GM21360 (cell line): ENCODE measurements around the gene PLCB4.

Experiments used
- ATAC-seq: cut with Tn5 transposase; IDR thresholded peaks from one replicate; pipeline ENCODE4 v1.9.1; 2021; ENCODE audit warnings: mild to moderate bottlenecking, moderate library complexity; ENCODE audit not compliant: unreplicated experiment

Gene PLCB4

DNA sequence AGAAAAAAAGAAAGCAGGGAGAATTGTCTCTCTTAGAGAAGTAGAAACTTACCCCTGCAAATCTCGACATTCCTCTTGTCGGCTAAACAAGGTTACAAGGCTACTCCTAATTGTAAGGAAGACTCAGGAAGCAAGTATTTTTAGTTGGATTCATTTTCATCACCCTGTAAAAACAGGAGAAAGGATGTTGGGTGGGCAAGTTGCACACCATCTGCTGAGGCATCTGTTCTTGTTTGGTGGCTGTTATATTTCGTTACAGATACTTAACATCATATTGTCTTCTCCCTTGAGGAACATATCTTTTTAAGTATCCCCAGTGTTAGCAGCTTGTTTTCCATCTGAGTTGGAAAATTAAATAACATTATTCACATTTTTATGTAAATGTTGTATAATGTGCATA, 187.5 kb downstream of the PLCB4 start:
- no peak for ATAC-seq

DNA sequence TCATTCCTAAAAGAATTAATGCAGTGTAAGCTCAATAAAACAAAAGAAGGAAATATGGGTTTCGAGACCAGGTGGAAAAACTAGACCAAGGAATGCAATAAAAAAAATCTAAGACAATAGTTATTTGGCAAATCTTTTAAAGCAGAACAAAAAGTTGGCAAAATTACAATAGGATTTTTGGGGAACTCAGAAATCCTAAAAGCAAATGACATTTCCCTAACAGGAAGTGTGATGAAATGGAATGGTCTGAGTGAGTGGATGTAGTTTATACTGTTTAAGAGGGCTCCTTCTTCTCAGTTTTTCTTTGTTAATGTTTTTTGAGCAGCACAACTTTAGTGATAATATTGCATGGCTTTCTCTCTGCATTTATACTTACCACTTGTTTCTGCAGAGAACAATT, 190.0 kb downstream of the PLCB4 start:
- no peak for ATAC-seq

DNA sequence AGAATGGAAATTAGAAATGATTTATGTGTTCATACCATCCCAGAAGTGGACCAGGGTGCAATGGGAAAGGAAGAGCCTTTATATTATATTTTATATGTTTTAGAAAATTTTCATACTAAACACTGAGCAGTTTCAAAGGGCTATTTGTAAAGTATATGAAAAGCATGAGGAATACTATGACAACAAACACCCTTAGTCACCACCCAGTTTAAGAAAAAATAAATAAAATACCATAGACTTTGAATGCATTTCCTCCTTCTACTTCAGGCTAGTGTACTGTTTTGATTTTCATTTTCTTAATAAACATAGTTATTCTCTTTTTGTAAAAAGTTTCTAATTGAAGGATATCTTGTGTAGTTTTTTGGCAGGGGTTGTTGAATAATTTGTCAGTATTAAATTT, 191.1 kb downstream of the PLCB4 start:
- ATAC-seq = no peak

DNA sequence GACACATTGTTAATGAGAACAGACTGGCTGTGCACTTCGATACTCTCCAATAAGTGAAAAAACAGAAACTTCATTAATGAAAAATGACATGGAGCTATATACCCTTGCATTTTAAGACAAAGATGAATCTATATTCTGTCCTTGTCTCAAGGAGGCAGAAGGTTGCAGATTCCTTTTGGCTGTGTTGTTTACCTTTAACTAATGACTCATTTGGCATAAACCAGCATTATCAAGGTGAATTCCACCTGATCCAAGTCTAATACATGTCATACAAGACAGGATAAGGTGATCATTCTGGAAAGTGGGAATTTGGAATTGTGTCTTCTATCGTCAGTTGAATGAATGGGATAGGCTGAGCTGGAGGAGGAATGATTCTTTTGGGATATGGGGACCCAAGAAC, 192.9 kb downstream of the PLCB4 start:
- no peak for ATAC-seq

DNA sequence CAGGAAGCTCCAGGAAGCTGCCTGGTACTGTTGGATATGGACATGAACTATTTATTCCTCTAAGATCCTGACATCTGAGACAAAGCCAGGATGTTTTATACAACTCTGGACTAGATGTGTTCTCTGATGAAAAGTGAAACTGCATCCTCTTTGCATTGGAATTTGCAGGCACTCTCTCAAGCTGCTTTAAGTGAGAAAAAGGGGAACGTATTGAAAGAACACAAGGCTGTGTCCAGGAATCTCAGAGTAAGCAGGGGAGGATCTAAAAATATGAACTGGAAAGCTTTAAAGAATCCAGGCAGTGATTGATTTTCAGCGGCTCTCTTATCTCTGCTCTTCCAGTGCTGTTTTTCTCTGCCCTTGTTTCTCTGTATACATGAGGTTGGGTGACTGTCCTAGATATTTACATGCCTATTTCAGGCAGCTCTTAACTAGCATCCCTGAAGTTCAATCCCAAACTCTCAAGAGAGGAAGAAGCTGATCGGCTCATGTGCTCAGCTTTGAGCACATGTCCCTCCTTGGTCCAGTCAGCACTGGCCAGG, 193.8 kb downstream of the PLCB4 start:
- ATAC-seq = no peak

DNA sequence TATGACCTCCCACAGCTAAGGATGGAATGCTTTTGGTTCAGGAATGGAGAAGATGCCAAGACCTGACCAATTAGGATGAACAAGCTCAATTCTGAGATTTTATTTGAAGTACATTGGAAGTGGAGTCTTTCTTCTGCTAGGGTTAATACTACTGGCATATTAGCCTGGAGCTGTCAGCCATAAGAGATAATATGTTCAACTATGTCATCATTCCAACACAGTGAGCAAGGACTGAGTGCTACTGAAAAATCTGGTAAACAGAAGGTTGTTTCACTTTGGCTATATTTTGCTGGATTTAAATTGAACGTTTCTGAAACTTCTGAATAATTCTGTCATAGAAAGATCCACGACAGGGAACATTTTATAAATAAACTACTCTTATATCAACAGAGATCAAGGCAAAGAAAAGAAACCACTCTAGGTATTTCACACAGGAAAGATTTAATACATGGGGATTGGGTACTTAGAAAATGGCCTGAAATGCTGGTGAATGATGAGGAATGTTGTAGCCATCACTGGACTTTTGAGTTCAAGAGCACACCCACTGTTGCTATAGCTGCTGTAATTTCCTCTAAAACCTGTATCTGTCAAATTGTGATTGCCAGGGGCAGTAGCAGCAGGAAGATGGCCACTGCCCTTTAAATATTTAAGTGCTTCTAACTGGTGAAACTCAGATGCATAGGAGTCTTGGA, 200.5 kb downstream of the PLCB4 start:
- ATAC-seq = no peak

DNA sequence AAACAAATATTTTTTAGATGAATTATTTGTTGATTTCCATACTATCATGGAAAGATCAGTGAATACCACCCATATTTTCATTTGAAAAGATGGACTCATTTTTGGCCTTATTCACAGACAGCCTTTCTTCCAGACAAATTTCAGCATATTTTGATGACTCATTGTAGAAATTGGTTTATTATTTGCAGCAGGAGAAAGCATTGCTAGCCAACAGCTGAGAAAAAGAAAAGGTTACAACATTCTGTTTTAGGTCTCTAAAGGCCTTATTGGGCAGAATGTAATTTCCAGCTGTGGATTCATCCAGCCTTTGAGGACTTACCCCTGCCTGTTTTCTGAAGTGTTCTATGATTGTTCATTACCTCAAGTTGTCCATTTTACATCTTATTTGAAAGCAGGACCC, 201.9 kb downstream of the PLCB4 start:
- ATAC-seq = no peak

DNA sequence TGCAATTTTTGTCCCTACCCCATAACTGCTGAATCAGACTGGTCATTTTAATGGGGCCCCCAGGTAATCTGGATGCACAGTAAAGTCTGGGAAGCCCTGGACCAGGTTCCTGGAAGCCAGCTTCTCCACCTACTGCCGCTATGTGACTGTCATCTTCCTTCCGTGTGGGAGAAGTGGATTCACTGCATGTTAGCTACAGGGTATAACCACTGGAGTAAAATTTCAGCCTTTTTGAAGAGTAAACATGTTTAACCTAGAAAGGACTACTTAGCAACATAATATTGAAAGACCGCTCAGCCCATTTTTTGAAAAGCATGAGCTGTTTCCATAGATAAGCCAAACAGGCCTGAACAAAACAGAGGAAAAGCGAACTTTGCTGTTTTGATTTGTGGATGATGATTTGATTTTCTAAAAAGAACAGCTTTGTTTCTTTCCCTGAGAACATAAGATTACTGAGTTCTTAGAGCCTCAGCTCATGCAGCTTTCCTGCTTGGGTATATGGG, 208.1 kb downstream of the PLCB4 start:
- ATAC-seq = no peak

DNA sequence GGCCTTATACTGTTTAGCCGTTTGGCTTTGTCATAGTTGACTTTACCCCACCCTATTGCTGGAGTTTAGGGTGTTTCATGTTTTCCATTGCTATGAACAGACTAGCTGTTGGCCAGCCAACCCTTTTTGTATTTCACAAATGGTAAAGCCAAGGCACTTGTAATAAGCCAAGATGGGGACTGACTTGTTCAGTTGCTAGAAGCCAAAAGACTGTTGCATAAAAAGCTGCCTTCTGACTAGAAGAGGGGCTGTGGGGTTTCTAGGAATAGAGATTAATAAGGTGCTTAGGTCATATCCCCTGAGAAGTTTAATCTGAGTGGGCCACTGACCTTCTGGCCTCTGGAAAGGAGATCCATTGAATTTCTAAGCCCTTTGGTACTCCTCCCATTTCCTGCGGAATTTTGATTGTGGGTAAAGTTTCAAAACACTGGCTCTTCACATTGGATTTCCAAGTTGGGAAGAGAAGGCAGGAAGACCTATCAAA, 211.1 kb downstream of the PLCB4 start:
- ATAC-seq = no peak

DNA sequence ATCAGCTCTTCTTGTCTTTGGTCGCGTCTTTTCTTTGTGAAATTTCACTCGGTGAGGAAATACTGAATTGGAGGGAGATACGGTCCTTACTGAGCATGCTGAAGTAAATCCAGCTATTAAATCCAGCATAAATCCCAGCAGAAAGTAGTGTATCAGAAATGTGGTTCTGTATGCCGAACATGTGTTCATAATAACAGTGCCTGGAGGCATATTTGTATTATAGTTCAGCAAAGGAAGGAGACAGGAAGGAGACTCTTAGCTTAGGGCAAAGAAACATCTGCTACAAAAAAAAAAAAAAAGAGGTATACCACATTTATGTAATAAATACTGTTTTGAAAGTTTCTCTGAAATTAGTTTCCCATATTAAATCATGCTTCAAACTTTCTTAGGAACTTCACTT, 211.8 kb downstream of the PLCB4 start:
- ATAC-seq = no peak

DNA sequence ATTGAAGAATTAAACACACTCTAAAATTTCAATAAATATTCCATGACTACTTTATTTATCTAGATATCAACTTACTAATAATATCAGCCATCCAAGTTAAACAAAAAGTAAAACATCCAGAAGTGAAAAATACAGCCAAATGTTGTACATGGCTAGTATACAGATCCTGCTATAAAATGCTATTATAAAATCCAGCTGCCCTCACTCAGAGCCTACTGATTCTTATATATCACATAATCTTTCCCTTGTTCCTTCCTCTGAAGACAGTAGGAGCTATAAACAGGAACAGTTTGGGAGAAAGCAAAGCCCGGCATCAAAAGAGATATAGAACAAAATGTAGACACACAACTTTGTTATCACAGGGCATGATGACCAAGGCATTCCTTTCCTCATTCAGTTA, 212.9 kb downstream of the PLCB4 start:
- no peak for ATAC-seq

DNA sequence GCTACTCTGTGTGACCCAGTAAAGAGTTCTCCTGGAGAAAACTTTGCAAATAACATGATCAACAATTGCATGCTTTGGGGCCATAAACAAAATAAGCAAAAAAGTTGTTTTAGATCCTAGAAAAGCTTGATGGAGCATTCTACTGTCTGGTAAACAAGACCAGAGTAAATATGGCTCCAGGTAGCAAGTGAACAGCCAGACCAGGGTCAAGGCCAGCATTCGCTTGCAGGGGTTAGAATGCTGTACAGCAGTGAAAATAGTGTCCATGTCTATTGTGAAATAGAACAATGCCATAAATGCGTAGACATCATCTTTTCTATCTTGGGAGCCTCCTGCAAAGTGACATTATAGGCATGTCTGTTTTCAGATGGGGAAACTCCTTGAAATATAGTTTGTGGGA, 216.7 kb downstream of the PLCB4 start:
- no peak for ATAC-seq

DNA sequence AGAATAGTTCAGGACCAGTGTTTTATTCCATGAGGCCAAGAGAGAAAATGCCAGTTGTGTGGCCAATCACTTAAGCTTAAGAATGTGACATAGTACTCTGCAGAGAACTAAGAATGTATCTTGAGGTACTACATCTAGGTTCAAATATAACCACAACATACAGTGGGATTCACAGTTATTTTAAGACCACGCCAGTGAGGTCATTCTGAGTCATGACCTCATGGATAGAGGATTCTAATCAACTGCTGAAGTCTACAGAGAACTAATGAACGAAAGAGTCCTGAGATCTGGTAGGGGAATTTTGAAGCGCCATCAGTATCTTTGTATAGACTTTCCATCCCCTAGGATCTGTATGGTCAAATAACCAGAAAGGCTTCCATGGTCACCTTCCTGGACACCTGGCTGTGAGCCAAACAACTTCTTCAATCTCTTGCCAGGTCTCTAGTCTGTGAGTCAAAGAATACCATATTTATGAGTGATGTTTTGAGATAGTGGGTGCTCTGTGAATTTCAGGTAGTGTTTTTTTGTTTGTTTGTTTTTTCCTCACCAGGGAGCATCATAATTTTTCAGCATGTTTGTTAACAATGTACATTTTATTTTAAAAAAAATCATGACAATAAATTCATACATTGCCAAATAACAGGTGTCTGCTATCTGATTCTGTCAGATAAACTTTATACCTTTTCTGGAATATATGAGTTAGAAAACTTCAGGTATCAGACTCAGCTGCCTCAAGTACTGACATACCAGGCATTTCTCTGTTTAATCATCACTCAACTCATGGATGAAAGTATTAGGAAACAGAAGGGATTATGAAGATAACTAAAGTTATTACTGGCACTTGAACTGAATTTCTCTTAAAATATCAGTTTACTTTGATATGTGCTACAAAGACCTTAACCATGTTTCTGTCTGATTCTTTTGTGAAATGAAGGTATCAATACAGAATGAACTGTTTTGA, 217.9 kb downstream of the PLCB4 start:
- no peak for ATAC-seq

DNA sequence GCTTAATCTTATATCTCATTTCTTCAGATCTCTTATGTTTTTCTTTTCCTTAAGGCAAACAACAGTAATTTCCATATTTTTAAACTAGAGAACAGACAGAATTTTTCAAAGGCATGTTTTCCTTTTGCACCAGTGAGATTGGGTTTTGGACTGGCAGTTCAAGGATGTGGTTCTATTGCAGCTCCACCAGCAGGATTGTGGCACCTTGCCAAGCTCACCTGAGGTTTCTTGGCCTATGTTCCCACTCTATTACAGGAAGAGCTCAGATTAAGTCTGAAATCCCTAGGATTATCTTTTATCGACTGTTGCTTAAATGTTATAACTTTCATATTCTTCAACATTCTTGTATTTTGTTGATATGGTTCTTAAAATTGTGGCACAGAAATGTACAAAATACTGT, 218.9 kb downstream of the PLCB4 start:
- no peak for ATAC-seq

DNA sequence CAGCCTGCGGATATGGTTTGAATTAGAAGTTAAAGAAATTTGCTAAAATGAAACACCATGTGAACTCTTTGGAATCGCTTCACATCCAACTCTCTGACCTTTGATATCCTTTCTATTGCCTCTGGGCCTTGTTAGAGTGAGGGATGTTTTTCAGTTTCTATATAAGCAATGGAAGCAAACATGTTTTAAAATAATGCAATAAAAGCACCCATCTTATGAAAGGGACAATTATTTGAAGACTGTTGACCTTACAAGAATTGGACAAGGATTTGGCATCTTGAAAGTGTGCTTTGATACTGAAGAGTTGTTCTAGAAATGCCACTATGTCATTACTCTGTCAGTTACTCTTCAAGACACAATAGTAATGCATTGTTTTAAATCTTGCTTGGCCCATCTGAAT, 221.4 kb downstream of the PLCB4 start:
- ATAC-seq = no peak

DNA sequence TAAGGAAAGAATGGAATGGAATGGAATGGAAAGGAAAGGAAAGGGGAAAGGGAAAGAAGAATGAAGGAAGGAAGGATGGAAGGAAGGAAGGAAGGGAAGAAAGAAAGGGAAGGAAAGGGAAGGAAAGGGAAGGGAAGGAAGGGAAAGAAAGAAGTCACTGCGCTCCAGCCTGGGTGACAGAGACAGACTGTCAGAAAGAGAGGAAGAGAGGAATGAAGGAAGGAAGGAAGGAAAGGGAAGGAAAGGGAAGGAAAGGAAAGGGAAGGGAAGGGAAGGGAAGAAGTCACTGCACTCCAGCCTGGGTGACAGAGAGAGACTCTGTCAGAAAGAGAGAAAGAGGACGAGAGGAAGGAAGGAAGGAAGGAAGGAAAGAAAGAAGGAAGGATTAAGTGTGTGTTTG, 224.3 kb downstream of the PLCB4 start:
- no peak for ATAC-seq

DNA sequence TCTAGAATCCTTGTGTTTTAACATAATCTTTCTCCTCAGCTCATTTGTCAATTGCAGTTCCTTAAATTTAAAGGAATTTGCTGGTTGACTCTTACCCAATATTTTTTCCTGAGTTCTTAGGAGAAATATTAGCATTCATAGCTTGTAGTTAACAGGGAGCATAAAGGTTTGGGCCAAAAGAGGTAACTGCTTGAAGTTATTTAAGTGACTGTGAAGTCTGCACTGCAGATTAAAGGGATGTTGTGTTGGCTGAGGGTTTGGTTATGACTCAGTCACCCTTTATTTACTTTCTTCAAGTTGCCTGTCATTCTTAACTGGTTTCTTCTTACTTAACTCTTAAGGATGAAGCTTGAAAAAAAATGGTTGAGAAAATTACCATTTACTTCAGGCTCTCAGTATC, 225.2 kb downstream of the PLCB4 start:
- no peak for ATAC-seq

DNA sequence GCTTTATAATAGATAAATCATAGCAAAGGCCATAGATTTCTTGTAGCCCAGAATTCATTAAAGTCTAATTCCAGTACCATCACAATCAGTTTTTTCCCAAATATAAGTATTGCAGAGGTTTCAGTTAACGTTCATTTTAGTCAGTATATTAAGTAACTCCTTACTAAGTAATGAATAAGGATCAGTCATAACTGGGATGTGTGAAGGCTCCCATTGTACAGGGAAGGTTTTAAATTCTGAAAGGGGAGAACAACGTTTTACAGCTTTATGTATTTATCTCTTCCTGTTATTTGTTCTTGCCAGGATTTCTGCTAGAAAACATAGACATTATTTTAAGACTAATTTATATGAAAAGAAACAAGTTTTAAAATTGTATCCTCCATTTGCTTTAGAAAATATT, 230.0 kb downstream of the PLCB4 start:
- ATAC-seq = no peak

DNA sequence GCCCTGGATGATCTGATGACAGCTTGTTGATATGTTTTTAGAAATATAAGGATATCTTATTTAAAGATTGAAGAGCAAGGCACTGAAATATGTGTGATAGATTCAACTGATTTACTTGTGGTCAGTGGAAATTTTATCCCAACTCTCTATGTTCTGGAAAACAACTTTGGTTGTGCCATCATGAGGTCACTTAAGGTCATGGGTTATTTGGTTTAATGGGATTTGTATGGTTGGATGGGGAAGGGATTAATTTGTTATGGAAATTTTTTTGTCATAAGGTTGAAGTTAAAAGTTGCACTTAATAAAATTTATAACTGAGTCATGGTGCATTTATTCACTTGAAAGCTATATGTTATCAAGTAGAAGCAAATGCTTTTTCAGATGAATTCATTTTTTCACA, 231.2 kb downstream of the PLCB4 start:
- ATAC-seq = no peak

DNA sequence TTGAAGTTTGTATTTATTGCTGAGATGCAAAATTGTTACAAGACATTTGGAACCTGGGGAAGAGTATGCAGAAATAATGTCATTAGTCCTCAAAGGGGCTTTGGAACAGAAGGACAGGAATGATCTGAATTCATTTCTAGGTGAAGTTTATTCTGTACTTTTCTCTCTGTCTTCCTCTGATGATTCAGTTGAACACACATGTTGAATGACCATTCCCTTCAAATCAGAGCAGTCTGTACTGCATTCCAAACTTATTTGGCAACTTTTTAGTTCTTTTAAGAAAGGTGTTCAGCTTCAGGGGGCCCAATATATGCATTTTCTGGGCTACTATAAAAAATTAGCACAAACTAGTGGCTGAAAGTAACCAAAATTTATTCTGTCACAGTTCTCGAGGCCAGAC, 231.6 kb downstream of the PLCB4 start:
- ATAC-seq = no peak
